Skin epidermis (tissue), 12 donors: ENCODE measurements around the gene SIT1.
"Not testable (repeated sequence)": the region's sequence is repeated elsewhere in the genome, so short reads cannot be mapped to it uniquely, and the experiment has no call there.

Experiments used
- H3K27ac ChIP-seq, 21 experiments: fragments of 200-600 bp; sonication (generic) in 11 of 21; one replicate each; pipeline ENCODE4 v1.5.0; 2020; ENCODE audit warnings: mild to moderate bottlenecking in 3 of 21, inconsistent platforms in 2 of 21, moderate library complexity in 2 of 21
- H3K4me3 ChIP-seq, 7 experiments: fragments of 200-600 bp; sonication (generic) in 2 of 7; one replicate each; pipeline ENCODE4 v1.5.0; 2020; ENCODE audit warnings: inconsistent platforms in 2 of 7, mild to moderate bottlenecking in 2 of 7, moderate library complexity in 1 of 7

Gene SIT1

GRCh38 chr9:35615981-35616680 is 34.6 kb downstream of the SIT1 start:
- H3K4me3 ChIP-seq, result no peak overlapping the region
- H3K27ac ChIP-seq, result peak overlapping the region in 4 of 21 experiments; percentile 0 to 87 (median 81)

GRCh38 chr9:35612843-35613242 is 37.9 kb downstream of the SIT1 start:
- H3K4me3 ChIP-seq, result no peak overlapping the region

GRCh38 chr9:35612066-35612465 is 38.7 kb downstream of the SIT1 start:
- not testable (repeated sequence) for H3K4me3 ChIP-seq, H3K27ac ChIP-seq

More at GRCh38 chr9:35612843-35613242, 37.9 kb downstream of the SIT1 start:
- H3K27ac ChIP-seq, result no peak overlapping the region

DNA sequence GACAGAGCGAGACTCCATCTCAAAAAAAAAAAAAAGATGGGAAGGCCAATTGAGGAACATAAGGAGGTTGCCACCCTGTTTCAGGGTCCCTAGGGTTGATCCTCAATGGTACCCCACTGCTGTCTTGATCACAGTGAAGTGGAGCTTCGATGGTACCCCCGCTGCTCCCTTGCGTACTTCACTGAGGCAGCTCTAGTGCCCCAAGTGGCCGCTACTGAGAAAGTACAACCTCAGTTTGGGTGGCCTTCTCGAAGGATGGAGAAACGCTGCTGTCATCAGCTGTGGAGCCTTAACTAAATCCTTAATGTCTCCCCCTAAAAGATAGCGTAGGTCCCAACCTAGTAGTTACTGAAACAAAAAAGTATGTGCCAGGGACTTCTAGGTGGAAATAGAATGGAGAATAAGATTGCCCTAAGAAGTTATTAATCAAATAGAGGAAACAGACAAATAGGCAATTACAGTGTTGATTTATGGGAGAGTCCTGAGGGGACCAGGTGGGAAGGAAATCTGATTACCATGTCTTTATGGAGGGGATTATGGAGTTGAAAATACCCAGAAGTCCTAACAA is 39.4 kb downstream of the SIT1 start:
- H3K27ac ChIP-seq, result no peak overlapping the region

GRCh38 chr9:35609820-35610163 is 40.9 kb downstream of the SIT1 start:
- Histone ChIP-seq H3K4me3 (no peak overlapping the region), H3K27ac (no peak overlapping the region)

More for the DNA sequence above, 39.4 kb downstream of the SIT1 start:
- H3K4me3 ChIP-seq, result no peak overlapping the region

DNA sequence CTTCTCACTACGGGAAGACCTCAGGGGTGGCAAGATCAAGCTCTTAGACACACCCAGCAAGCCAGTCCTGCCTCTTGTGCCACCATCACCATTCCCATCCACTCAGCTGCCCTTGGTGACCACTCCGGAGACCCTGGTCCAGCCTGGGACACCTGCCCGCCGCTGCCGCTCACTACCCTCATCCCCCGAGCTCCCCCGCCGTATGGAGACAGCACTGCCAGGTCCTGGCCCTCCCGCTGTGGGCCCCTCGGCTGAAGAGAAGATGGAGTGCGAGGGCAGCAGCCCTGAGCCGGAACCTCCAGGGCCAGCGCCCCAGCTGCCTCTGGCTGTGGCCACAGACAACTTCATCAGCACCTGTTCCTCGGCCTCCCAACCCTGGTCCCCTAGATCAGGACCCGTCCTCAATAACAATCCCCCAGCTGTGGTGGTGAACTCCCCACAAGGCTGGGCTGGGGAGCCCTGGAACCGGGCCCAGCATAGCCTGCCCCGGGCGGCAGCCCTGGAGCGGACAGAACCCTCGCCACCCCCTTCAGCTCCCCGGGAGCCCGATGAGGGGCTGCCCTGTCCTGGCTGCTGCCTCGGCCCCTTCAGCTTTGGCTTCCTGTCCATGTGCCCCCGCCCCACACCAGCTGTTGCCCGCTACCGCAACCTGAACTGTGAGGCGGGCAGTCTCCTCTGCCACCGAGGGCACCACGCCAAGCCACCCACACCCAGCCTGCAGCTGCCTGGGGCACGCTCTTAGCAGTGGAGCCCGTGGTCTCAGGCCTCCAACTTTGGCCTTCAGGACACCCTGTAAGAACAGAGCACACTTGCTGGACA is 41.5 kb downstream of the SIT1 start:
- Histone ChIP-seq H3K27ac (peak overlapping the region in 1 of 21 experiments; percentile 26), H3K4me3 (no peak overlapping the region)

- H3K4me3 ChIP-seq, result no peak overlapping the region
- H3K27ac ChIP-seq, result no peak overlapping the region
Observed at GRCh38 chr9:35608221-35608620, 42.5 kb downstream of the SIT1 start.

- H3K4me3 ChIP-seq, result peak overlapping the region in 1 of 7 experiments; percentile 87
- peak overlapping the region in 1 of 21 experiments; percentile 91 for H3K27ac ChIP-seq
Observed at GRCh38 chr9:35606726-35607125, 44.0 kb downstream of the SIT1 start.

DNA sequence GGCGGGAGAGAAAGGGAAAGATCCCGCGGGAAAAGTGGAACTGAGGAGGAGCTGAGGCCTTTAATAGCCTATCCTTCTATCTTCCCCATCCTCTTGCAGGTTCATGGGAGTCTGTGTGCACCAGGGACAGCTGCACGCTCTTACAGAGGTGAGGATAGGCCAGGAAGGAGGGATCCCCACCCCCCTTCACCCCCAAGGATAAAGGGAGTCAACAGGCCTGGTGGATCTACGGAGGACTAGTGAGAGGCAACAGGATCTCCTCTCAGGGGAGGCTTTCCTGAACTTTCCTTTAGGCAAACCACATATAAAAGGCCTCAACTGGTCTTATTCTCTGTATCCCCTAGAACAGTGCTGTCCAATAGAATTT is 44.6 kb downstream of the SIT1 start:
- H3K27ac ChIP-seq, result peak overlapping the region in 18 of 21 experiments; percentile 42 to 94 (median 87)
- peak overlapping the region; percentile 53 to 95 (median 74) for H3K4me3 ChIP-seq

DNA sequence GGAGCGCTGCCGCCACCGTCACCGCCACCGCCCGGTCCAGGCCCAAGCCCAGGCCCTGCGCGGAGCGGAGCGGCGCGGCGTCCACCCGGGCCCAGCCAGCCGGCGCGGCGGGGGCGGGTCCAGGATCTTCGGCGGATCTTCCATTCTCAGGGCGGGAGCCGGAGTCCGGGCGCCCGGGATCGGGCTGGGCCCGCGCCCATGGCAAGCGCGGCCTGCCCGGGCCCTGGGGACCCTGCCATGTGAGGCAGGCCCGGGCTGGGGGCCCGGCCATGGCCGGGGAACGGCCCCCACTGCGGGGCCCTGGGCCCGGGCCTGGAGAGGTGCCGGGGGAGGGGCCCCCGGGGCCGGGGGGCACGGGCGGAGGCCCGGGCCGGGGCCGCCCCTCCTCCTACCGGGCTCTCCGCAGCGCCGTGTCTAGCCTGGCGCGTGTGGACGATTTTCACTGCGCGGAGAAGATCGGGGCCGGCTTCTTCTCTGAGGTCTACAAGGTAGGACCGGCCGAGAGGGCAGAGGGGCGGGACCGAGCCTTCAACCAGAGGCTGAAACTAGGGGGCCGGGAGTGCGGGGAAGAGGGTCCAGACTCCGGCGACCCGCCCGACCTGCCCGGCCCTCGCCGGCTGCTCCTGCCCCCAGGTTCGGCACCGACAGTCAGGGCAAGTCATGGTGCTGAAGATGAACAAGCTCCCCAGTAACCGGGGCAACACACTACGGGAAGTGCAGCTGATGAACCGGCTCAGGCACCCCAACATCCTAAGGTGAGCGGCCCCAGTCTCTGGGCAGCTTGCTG is 45.2 kb downstream of the SIT1 start:
- peak overlapping the region; percentile 53 to 95 (median 74) for H3K4me3 ChIP-seq
- H3K27ac ChIP-seq, result peak overlapping the region; percentile 39 to 94 (median 84)

DNA sequence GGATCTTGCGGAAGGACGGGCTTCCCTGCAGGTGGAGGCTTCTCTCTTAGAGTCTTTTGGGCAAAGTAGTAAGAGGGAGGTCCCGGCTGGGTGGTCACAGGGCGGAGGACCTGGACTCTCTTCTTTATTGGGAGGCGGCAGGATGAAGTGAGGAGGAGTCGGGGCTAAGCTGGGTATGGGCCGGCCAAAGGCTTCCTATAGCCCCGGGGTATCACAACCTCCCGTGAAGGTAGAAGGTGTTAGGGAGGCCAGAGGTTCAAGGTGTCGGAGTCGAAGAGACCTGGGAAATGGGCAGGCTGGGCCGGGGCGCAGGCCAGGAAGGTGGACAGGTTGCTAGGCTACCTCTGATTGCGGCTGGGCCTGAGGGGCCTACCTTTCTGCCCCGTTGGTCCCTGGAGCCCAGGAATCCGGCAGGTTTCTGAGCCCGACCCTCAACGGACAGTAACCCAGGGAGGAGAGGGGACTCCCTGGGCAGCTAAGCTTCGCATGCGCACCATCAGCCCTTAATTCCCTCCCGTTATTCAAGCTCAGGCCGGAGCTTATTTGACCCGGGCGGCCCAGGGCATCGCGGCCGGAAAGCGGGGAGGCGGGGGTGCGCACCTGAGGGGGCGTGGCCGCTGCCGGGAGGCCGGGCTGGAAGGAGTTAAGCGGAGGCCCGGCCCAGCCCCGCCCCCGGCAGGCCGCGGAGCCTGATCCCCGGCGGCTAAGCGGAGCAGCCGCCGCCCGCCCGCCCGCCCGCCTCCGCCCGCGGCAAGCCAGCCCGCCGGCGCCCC is 46.0 kb downstream of the SIT1 start, which contains the start of gene TESK1:
Gene TESK1, plus strand, starts transcription at position 685 of the 773 bp plus-strand sequence. CDS start 358 bp downstream, outside the sequence.
- Histone ChIP-seq H3K4me3 (peak within 1 kb of the TSS; percentile 53 to 95 (median 74)), H3K27ac (peak within 1 kb of the TSS; percentile 56 to 94 (median 87))

DNA sequence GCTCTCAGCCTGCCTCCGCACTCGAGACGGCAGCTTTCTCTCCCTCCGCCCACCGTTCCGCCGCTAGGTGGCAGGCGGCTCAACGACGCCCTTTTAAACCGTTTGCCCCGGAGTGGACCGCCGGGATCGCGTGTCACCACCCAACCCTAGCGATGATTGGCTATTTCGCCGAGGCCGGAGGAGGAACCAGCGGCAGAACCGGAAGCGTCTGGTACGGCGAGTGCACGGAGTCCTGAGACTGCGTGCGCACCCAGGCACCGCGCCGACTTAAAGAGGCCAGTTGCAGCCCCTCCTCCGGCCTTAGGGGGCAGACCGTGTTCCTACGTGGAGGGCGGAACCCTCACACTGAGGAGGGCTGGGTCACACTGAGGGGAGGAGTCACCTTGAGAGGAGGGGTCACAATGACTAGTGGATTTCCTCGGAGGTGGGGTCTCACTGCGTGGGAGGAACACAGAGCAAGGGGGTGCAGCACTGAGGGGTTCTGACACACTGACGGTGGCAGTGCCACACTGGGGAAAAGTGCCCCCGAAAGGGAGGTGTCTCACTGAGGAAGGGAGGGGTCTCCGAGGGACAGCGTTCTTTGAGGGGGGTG is 46.6 kb downstream of the SIT1 start:
- peak overlapping the region; percentile 53 to 95 (median 74) for H3K4me3 ChIP-seq
- H3K27ac ChIP-seq, result peak overlapping the region; percentile 38 to 94 (median 87)

DNA sequence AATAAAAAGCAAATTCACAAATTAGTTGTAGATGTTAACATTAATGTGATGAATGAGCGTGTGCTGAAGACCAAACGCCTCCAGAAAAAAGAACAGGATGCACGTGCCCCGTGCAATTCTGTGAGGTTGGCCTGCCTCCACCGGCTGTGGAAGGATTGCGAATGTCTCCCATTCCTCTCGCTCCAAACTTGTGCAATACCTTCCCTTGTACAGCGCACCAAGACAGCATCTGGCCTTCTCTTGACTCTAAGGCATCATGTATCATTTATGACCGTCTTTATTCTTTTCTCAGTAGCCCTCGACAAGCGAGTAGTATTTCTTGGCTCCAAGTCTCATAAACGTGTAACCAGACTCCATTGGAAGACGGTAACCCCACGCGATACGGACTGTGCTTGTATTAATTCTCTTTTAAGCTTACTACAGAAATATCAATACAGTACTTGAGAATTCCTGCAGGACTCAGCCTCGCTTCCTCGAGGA is 47.2 kb downstream of the SIT1 start:
- Histone ChIP-seq H3K4me3 (peak overlapping the region; percentile 17 to 88 (median 21)), H3K27ac (peak overlapping the region in 20 of 21 experiments; percentile 41 to 90 (median 79))

GRCh38 chr9:35599763-35600604 is 50.7 kb downstream of the SIT1 start:
- Histone ChIP-seq H3K4me3 (no peak overlapping the region), H3K27ac (no peak overlapping the region)
